Right renal pelvis (tissue), 4 donors: ENCODE data around the gene SARNP. TPM values are rescaled to one million over a fixed set of nuclear protein-coding genes. Genes with fewer than 3 reads are reported as not detected.
A peak's percentile ranks its signal among the peaks of the same experiment; 100 is the strongest.
"Not testable (repeated sequence)": the region's sequence is repeated elsewhere in the genome, so short reads cannot be mapped to it uniquely, and the experiment has no call there.

Experiments
- DNase-seq, 4 donors: peaks; one replicate each; pipeline ENCODE4 v3.0.0-alpha.2; 2013; ENCODE audit warnings: low read depth in 4 of 4, low spot score in 3 of 4, missing footprints in 1 of 4
- polyA plus RNA-seq, 4 donors: library from polyadenylated mRNA; unstranded; fragments of 120-200 nt; gene quantifications; one replicate each; pipeline ENCODE4 v1.2.1, GENCODE V29; 2013; ENCODE audit not compliant: insufficient read length in 4 of 4

SARNP gene
- polyA plus RNA-seq, 4 donors: 115 to 128 (median 124) TPM

GRCh38 chr12:55797550-55797949, 20.0 kb downstream of the SARNP start:
- DNase-seq: no peak

GRCh38 chr12:55797068-55797467, 20.5 kb downstream of the SARNP start:
- peak in 1 of 4 donors; percentile 45 for DNase-seq

GRCh38 chr12:55795950-55796349, 21.6 kb downstream of the SARNP start:
- DNase-seq: no peak

GRCh38 chr12:55789893-55790292, 27.6 kb downstream of the SARNP start:
- DNase-seq: no peak

GRCh38 chr12:55789171-55789570, 28.4 kb downstream of the SARNP start:
- peak in 1 of 4 donors; percentile 5 for DNase-seq

- DNase-seq: peak in 1 of 4 donors; percentile 19
These were observed 29.0 kb downstream of the SARNP start for GRCh38 chr12:55788546-55788945.

- no peak for DNase-seq
These were observed 36.8 kb downstream of the SARNP start for GRCh38 chr12:55780685-55781084.

- no peak for DNase-seq
These were observed 39.7 kb downstream of the SARNP start for GRCh38 chr12:55777856-55778255.

GRCh38 chr12:55771736-55772135, 45.8 kb downstream of the SARNP start:
- no peak for DNase-seq

- no peak for DNase-seq
These were observed 50.4 kb downstream of the SARNP start for GRCh38 chr12:55767156-55767555.

GRCh38 chr12:55765736-55766290, 51.7 kb downstream of the SARNP start:
- DNase-seq: peak in 1 of 4 donors; percentile 15

- DNase-seq: no peak
These were observed 54.9 kb downstream of the SARNP start for GRCh38 chr12:55762646-55763045.

GRCh38 chr12:55760663-55761062, 56.9 kb downstream of the SARNP start:
- DNase-seq: no peak

GRCh38 chr12:55758575-55758974, 58.9 kb downstream of the SARNP start:
- DNase-seq: not testable (repeated sequence)

GRCh38 chr12:55757701-55758100, 59.8 kb downstream of the SARNP start:
- no peak for DNase-seq

- DNase-seq: no peak
These were observed 62.3 kb downstream of the SARNP start for GRCh38 chr12:55755246-55755645.

- DNase-seq: no peak
These were observed 69.1 kb downstream of the SARNP start for GRCh38 chr12:55748230-55748993.

GRCh38 chr12:55746913-55747231, 70.7 kb downstream of the SARNP start:
- no peak for DNase-seq

- DNase-seq: no peak
These were observed 71.2 kb downstream of the SARNP start for GRCh38 chr12:55746174-55746912.

- peak in 3 of 4 donors; percentile 71 to 78 (median 77) for DNase-seq
These were observed 72.0 kb downstream of the SARNP start for GRCh38 chr12:55745361-55746173.
